HEK293 (cell line): ENCODE results near the gene MAPK11.

Experiments used
- ZNF311 ChIP-seq: fragments of 450-650 bp; formaldehyde crosslinking; IDR thresholded peaks from 2 replicates; pipeline ENCODE4 v1.5.1; 2017; ENCODE audit warnings: missing biosample characterization, missing genetic modification characterization, borderline replicate concordance
- ZNF596 ChIP-seq: fragments of 450-650 bp; IDR thresholded peaks from 2 replicates; pipeline ENCODE4 v1.5.0; 2018; ENCODE audit warnings: missing biosample characterization, mild to moderate bottlenecking, missing genetic modification characterization, moderate library complexity
- ZNF610 ChIP-seq: fragments of 450-650 bp; formaldehyde crosslinking; IDR thresholded peaks from 2 replicates; pipeline ENCODE4 v1.5.1; 2016; ENCODE audit warnings: missing biosample characterization, missing genetic modification characterization, borderline replicate concordance
- ZNF792 ChIP-seq: fragments of 450-650 bp; formaldehyde crosslinking; IDR thresholded peaks from 2 replicates; pipeline ENCODE4 v1.5.1; 2016; ENCODE audit warnings: missing biosample characterization, missing genetic modification characterization
- TF ChIP-seq, protein P1 (sequence below): fragments of 450-650 bp; formaldehyde crosslinking; IDR thresholded peaks from 2 replicates; pipeline ENCODE4 v1.5.1; 2016; ENCODE audit warnings: missing biosample characterization, missing genetic modification characterization
- TF ChIP-seq, protein P2 (sequence below): fragments of 450-650 bp; formaldehyde crosslinking; IDR thresholded peaks from 2 replicates; pipeline ENCODE4 v1.5.1; 2016; ENCODE audit warnings: missing biosample characterization, missing genetic modification characterization
- TF ChIP-seq, protein P3 (sequence below): fragments of 450-650 bp; formaldehyde crosslinking; IDR thresholded peaks from 2 replicates; pipeline ENCODE4 v1.5.1; 2016; ENCODE audit warnings: missing biosample characterization, missing genetic modification characterization

- TF ChIP-seq, protein P1, sequence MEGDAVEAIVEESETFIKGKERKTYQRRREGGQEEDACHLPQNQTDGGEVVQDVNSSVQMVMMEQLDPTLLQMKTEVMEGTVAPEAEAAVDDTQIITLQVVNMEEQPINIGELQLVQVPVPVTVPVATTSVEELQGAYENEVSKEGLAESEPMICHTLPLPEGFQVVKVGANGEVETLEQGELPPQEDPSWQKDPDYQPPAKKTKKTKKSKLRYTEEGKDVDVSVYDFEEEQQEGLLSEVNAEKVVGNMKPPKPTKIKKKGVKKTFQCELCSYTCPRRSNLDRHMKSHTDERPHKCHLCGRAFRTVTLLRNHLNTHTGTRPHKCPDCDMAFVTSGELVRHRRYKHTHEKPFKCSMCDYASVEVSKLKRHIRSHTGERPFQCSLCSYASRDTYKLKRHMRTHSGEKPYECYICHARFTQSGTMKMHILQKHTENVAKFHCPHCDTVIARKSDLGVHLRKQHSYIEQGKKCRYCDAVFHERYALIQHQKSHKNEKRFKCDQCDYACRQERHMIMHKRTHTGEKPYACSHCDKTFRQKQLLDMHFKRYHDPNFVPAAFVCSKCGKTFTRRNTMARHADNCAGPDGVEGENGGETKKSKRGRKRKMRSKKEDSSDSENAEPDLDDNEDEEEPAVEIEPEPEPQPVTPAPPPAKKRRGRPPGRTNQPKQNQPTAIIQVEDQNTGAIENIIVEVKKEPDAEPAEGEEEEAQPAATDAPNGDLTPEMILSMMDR (tag by site-specific recombination): no peak
- TF ChIP-seq ZNF792 (tag by site-specific recombination): no peak
- TF ChIP-seq, protein P2, sequence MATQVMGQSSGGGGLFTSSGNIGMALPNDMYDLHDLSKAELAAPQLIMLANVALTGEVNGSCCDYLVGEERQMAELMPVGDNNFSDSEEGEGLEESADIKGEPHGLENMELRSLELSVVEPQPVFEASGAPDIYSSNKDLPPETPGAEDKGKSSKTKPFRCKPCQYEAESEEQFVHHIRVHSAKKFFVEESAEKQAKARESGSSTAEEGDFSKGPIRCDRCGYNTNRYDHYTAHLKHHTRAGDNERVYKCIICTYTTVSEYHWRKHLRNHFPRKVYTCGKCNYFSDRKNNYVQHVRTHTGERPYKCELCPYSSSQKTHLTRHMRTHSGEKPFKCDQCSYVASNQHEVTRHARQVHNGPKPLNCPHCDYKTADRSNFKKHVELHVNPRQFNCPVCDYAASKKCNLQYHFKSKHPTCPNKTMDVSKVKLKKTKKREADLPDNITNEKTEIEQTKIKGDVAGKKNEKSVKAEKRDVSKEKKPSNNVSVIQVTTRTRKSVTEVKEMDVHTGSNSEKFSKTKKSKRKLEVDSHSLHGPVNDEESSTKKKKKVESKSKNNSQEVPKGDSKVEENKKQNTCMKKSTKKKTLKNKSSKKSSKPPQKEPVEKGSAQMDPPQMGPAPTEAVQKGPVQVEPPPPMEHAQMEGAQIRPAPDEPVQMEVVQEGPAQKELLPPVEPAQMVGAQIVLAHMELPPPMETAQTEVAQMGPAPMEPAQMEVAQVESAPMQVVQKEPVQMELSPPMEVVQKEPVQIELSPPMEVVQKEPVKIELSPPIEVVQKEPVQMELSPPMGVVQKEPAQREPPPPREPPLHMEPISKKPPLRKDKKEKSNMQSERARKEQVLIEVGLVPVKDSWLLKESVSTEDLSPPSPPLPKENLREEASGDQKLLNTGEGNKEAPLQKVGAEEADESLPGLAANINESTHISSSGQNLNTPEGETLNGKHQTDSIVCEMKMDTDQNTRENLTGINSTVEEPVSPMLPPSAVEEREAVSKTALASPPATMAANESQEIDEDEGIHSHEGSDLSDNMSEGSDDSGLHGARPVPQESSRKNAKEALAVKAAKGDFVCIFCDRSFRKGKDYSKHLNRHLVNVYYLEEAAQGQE (tag by site-specific recombination): no peak
- TF ChIP-seq ZNF596 (tag by site-specific recombination): no peak
- no peak for TF ChIP-seq ZNF610 (tag by site-specific recombination)
- TF ChIP-seq ZNF311: no peak
- TF ChIP-seq, protein P3, sequence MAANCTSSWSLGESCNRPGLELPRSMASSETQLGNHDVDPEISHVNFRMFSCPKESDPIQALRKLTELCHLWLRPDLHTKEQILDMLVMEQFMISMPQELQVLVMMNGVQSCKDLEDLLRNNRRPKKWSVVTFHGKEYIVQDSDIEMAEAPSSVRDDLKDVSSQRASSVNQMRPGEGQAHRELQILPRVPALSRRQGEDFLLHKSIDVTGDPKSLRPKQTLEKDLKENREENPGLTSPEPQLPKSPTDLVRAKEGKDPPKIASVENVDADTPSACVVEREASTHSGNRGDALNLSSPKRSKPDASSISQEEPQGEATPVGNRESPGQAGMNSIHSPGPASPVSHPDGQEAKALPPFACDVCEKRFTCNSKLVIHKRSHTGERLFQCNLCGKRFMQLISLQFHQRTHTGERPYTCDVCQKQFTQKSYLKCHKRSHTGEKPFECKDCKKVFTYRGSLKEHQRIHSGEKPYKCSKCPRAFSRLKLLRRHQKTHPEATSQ (tag by site-specific recombination): no peak
Observed at GRCh38 chr22:50278956-50279619, 8.9 kb upstream of the MAPK11 start.
